ENCODE results near the gene GLDC.

Gene GLDC

GRCh38 chr9:6562201-6562600, 83.3 kb downstream of the GLDC start:
- CTCF ChIA-PET: interaction anchor here (0.5 kb wide), 1 partner anchor 13 kb away, joined by 3 read pairs; no protein-coding TSS in a partner anchor
- no peak for TF ChIP-seq CTCF (conservative IDR thresholded peaks at IDR 0.05; ENCODE audit: low read depth)
- peak overlapping the region; percentile 99 for H3K27ac ChIP-seq
- POLR2A ChIA-PET (ENCODE audit: low non-redundant PET): no interaction called here
- no peak for DNase-seq (ENCODE audit: low spot score)

- no peak for DNase-seq (ENCODE audit: low spot score)
- no peak overlapping the region for H3K27ac ChIP-seq
- CTCF ChIA-PET: no interaction called here
- POLR2A ChIA-PET (ENCODE audit: low non-redundant PET): no interaction called here
- TF ChIP-seq CTCF (conservative IDR thresholded peaks at IDR 0.05; ENCODE audit: low read depth): no peak
These were observed 87.5 kb downstream of the GLDC start for GRCh38 chr9:6557883-6558616.

- TF ChIP-seq CTCF (conservative IDR thresholded peaks at IDR 0.05; ENCODE audit: low read depth): no peak
- no peak for DNase-seq (ENCODE audit: low spot score)
- POLR2A ChIA-PET (ENCODE audit: low non-redundant PET): no interaction called here
- CTCF ChIA-PET: interaction anchor here (0.7 kb wide), 1 partner anchor 12 kb away, joined by 3 read pairs; no protein-coding TSS in a partner anchor
- no peak overlapping the region for H3K27ac ChIP-seq
These were observed 91.7 kb downstream of the GLDC start for GRCh38 chr9:6553866-6554265.

GRCh38 chr9:6552498-6553121, 92.9 kb downstream of the GLDC start:
- TF ChIP-seq CTCF (conservative IDR thresholded peaks at IDR 0.05; ENCODE audit: low read depth): no peak
- CTCF ChIA-PET: no interaction called here
- POLR2A ChIA-PET (ENCODE audit: low non-redundant PET): no interaction called here
- no peak overlapping the region for H3K27ac ChIP-seq
- DNase-seq (ENCODE audit: low spot score): no peak

GRCh38 chr9:6552033-6552432, 93.5 kb downstream of the GLDC start:
- DNase-seq (ENCODE audit: low spot score): no peak
- ChIA-PET CTCF (no interaction called here), POLR2A (ENCODE audit: low non-redundant PET) (no interaction called here)
- no peak for TF ChIP-seq CTCF (conservative IDR thresholded peaks at IDR 0.05; ENCODE audit: low read depth)
- no peak overlapping the region for H3K27ac ChIP-seq

- CTCF ChIA-PET: no interaction called here
- POLR2A ChIA-PET (ENCODE audit: low non-redundant PET): no interaction called here
These were observed 94.4 kb downstream of the GLDC start for GRCh38 chr9:6551136-6551535.

More at GRCh38 chr9:6551136-6551535, 94.4 kb downstream of the GLDC start:
- no peak for DNase-seq (ENCODE audit: low spot score)
- no peak for TF ChIP-seq CTCF (conservative IDR thresholded peaks at IDR 0.05; ENCODE audit: low read depth)
- no peak overlapping the region for H3K27ac ChIP-seq

All from RWPE1 (cell line).